HepG2 (cell line): ENCODE measurements around the gene USP2. TPM values are rescaled to one million over a fixed set of nuclear protein-coding genes. Genes with fewer than 3 reads are reported as not detected.

Source experiments
- GABPB1 ChIP-seq: IDR thresholded peaks from 2 replicates; pipeline ENCODE4 v1.6.1; 2016; ENCODE audit warnings: mild to moderate bottlenecking, missing genetic modification reagents, moderate library complexity, missing compliant biosample characterization
- IKZF4 ChIP-seq: sonication (generic); formaldehyde crosslinking; IDR thresholded peaks from 2 replicates; pipeline ENCODE4 v1.5.1; 2020; ENCODE audit warnings: borderline replicate concordance, mild to moderate bottlenecking, low read depth, missing genetic modification reagents; ENCODE audit errors: not compliant biosample characterization
- KDM2A ChIP-seq: sonication (generic); formaldehyde crosslinking; IDR thresholded peaks from 2 replicates; pipeline ENCODE4 v1.4.0; 2020; ENCODE audit warnings: low read depth, missing genetic modification reagents, borderline replicate concordance
- KDM5B ChIP-seq: sonication (generic); formaldehyde crosslinking; IDR thresholded peaks from 2 replicates; pipeline ENCODE4 v1.4.0; 2020; ENCODE audit warnings: missing genetic modification reagents, mild to moderate bottlenecking, borderline replicate concordance
- MTA1 ChIP-seq: sonication (generic); formaldehyde crosslinking; IDR thresholded peaks from 2 replicates; pipeline ENCODE4 v1.4.0; 2020; ENCODE audit warnings: missing genetic modification reagents, mild to moderate bottlenecking, borderline replicate concordance
- MYC ChIP-seq: sonication (generic); formaldehyde crosslinking; IDR thresholded peaks from 2 replicates; pipeline ENCODE4 v1.9.0; 2021; ENCODE audit warnings: missing genetic modification reagents, borderline replicate concordance
- SIN3B ChIP-seq: fragments of 150-350 bp; IDR thresholded peaks from 2 replicates; pipeline ENCODE4 v1.6.1; 2014; ENCODE audit warnings: low read length
- TEAD2 ChIP-seq: sonication (generic); formaldehyde crosslinking; IDR thresholded peaks from 2 replicates; pipeline ENCODE4 v1.9.0; 2021; ENCODE audit warnings: missing genetic modification reagents
- ZNF263 ChIP-seq: sonication (generic); formaldehyde crosslinking; IDR thresholded peaks from 2 replicates; pipeline ENCODE4 v1.4.0; 2020; ENCODE audit warnings: missing genetic modification reagents
- ZNF883 ChIP-seq: sonication (generic); formaldehyde crosslinking; IDR thresholded peaks from 2 replicates; pipeline ENCODE4 v1.5.1; 2020; ENCODE audit warnings: mild to moderate bottlenecking, missing genetic modification reagents; ENCODE audit errors: not compliant biosample characterization
- polyA plus RNA-seq, 8 experiments: library from polyadenylated mRNA; depleted of rRNA in 3 of 8; stranded (reverse) in 7 of 8; unstranded in 1 of 8; fragments of >200 nt; fragmentation: Illumina TruSeq in 4 of 8; extraction: Trizol in 4 of 8; gene quantifications; 2 replicates each; pipeline versions ENCODE4 v1.2.1 to v1.2.3, GENCODE V29; 2011 to 2016; ENCODE audit warnings: low read depth in 4 of 8, missing spikeins in 1 of 8, mixed read lengths in 1 of 8; ENCODE audit not compliant: insufficient read depth in 1 of 8
- total RNA-seq, 5 experiments: library from RNA; depleted of rRNA; stranded (reverse); fragments of >200 nt; fragmentation: Illumina TruSeq; extraction: Trizol; gene quantifications; 2 replicates each; pipeline ENCODE4 v1.2.3, GENCODE V29; 2016; ENCODE audit warnings: low read depth in 1 of 5
- TF ChIP-seq, protein P1 (sequence below): sonication (generic); formaldehyde crosslinking; IDR thresholded peaks from 2 replicates; pipeline ENCODE4 v1.4.0; 2020; ENCODE audit warnings: missing genetic modification reagents
- TF ChIP-seq, protein P2 (sequence below): sonication (generic); formaldehyde crosslinking; conservative IDR thresholded peaks from 2 replicates; pipeline ENCODE4 v1.4.0; 2020; ENCODE audit warnings: missing genetic modification reagents
- TF ChIP-seq, protein P3 (sequence below): sonication (generic); formaldehyde crosslinking; IDR thresholded peaks from 2 replicates; pipeline ENCODE4 v1.4.0; 2020; ENCODE audit warnings: mild to moderate bottlenecking, missing genetic modification reagents

Gene USP2
- total and polyA plus RNA-seq, 2 of the 13 experiments (the other 11 are each of a cell fraction or from before 2014, with no cell fraction given) = 2.5 to 6.0 TPM

DNA sequence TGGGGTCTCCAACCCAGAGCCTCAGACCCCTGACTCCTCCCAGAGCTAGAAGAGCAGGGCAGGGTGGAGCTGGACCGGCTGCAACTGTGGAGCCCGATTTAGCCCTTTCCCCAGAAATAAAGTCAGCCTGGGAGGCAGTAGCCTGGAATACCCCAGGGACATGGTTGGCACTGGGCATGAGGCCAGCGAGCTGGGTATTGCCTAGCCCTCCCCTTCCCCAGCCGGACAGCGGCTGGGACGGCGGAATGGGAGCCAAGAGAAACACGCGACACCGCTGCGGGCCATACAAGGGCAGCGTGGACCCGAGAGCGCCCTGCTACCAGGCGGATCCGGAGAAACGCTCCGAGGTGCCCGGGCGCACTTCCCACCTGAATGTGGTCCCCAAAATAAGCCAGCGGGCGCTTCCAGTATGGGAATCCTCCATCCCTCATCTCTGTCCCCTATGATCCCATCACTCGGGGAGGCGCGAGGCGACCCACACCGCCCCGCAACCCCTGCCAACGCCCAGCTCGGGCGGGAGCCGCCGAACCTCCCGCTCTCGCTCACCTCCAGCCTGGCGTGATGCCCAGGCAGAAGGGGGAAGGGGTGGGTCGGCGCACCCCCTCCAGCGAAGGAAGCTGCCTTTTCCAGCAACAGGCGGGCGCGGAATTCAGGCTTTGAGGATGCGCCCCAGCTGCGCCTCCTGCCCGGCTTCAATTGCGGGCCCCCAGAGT lies 65.3 kb downstream of the USP2 start (continued):
- no peak for TF ChIP-seq MYC (CRISPR knock-in tag)
- TF ChIP-seq TEAD2 (CRISPR knock-in tag) = no peak
- 0 out of 2 replicates have a peak, but pooled peaks have one; percentile 25 for TF ChIP-seq KDM5B (CRISPR knock-in tag)
- TF ChIP-seq KDM2A (CRISPR knock-in tag) = 0 out of 2 replicates have a peak, but pooled peaks have one; percentile 1
- TF ChIP-seq MTA1 = no peak
- TF ChIP-seq GABPB1 (CRISPR knock-in tag) = 0 out of 2 replicates have a peak, but pooled peaks have one; percentile 10
- TF ChIP-seq, protein P1, sequence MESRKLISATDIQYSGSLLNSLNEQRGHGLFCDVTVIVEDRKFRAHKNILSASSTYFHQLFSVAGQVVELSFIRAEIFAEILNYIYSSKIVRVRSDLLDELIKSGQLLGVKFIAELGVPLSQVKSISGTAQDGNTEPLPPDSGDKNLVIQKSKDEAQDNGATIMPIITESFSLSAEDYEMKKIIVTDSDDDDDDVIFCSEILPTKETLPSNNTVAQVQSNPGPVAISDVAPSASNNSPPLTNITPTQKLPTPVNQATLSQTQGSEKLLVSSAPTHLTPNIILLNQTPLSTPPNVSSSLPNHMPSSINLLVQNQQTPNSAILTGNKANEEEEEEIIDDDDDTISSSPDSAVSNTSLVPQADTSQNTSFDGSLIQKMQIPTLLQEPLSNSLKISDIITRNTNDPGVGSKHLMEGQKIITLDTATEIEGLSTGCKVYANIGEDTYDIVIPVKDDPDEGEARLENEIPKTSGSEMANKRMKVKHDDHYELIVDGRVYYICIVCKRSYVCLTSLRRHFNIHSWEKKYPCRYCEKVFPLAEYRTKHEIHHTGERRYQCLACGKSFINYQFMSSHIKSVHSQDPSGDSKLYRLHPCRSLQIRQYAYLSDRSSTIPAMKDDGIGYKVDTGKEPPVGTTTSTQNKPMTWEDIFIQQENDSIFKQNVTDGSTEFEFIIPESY = 0 out of 2 replicates have a peak, but pooled peaks have one; percentile 14
- TF ChIP-seq, protein P2, sequence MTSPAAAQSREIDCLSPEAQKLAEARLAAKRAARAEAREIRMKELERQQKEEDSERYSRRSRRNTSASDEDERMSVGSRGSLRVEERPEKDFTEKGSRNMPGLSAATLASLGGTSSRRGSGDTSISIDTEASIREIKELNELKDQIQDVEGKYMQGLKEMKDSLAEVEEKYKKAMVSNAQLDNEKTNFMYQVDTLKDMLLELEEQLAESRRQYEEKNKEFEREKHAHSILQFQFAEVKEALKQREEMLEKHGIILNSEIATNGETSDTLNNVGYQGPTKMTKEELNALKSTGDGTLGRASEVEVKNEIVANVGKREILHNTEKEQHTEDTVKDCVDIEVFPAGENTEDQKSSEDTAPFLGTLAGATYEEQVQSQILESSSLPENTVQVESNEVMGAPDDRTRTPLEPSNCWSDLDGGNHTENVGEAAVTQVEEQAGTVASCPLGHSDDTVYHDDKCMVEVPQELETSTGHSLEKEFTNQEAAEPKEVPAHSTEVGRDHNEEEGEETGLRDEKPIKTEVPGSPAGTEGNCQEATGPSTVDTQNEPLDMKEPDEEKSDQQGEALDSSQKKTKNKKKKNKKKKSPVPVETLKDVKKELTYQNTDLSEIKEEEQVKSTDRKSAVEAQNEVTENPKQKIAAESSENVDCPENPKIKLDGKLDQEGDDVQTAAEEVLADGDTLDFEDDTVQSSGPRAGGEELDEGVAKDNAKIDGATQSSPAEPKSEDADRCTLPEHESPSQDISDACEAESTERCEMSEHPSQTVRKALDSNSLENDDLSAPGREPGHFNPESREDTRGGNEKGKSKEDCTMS = no peak
- no peak for TF ChIP-seq SIN3B
- no peak for TF ChIP-seq ZNF263 (CRISPR knock-in tag)
- TF ChIP-seq ZNF883 (CRISPR knock-in tag) = no peak
- TF ChIP-seq IKZF4 (CRISPR knock-in tag) = no peak
- TF ChIP-seq, protein P3, sequence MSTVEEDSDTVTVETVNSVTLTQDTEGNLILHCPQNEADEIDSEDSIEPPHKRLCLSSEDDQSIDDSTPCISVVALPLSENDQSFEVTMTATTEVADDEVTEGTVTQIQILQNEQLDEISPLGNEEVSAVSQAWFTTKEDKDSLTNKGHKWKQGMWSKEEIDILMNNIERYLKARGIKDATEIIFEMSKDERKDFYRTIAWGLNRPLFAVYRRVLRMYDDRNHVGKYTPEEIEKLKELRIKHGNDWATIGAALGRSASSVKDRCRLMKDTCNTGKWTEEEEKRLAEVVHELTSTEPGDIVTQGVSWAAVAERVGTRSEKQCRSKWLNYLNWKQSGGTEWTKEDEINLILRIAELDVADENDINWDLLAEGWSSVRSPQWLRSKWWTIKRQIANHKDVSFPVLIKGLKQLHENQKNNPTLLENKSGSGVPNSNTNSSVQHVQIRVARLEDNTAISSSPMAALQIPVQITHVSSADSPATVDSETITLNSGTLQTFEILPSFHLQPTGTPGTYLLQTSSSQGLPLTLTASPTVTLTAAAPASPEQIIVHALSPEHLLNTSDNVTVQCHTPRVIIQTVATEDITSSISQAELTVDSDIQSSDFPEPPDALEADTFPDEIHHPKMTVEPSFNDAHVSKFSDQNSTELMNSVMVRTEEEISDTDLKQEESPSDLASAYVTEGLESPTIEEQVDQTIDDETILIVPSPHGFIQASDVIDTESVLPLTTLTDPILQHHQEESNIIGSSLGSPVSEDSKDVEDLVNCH (CRISPR knock-in tag) = no peak
